T-cell (primary cell): ENCODE results near the gene STYXL2. TPM values are rescaled to one million over a fixed set of nuclear protein-coding genes. Genes with fewer than 3 reads are reported as not detected.

Source experiments
- ATAC-seq, 4 experiments: fragments of 200-7000 bp in 3 of 4; fragments of 150-1000 bp in 1 of 4; cut with Tn5 transposase; replicated peaks in 1 of 4; 1 replicate in 3 of 4; 2 replicates in 1 of 4; pipeline ENCODE4 v1.10.0; 2021; ENCODE audit warnings: moderate library complexity in 3 of 4, mild to moderate bottlenecking in 2 of 4, moderate number of reproducible peaks in 1 of 4
- CTCF ChIA-PET, 2 donors: fragments of 300-600 bp; sonication (Branson Sonifier 250); formaldehyde crosslinking; loops; one replicate each; lab custom pipeline; 2022; ENCODE audit warnings: antibody characterized with exemption in 2 of 2; lab: Charles Lee
- POLR2A ChIA-PET, 2 donors: fragments of 300-600 bp; sonication (Branson Sonifier 250); formaldehyde crosslinking; loops; one replicate each; lab custom pipeline; 2022; ENCODE audit warnings: antibody characterized with exemption in 2 of 2; lab: Charles Lee
- DNase-seq, 35 experiments: peaks; one replicate each; pipeline versions ENCODE4 v3.0.0 to v3.0.0-alpha.2; 2013 to 2023
- H3K27ac ChIP-seq: one replicate; pipeline ENCODE4 v1.5.1; 2013; ENCODE audit warnings: low read length
- H3K27me3 ChIP-seq, 2 experiments: replicated peaks in 1 of 2; 1 replicate in 1 of 2; 2 replicates in 1 of 2; pipeline versions ENCODE4 v1.6.1 to v1.7.0; 2013; ENCODE audit warnings: low read length in 1 of 2, mixed read lengths in 1 of 2; ENCODE audit not compliant: control insufficient read depth in 2 of 2, insufficient read depth in 2 of 2; ENCODE audit errors: extremely low read depth in 1 of 2
- H3K36me3 ChIP-seq, 2 donors: 1 replicate in 1 of 2; 2 replicates in 1 of 2; pipeline versions ENCODE4 v1.6.1 to v1.7.0; 2013; ENCODE audit warnings: low read length in 1 of 2; ENCODE audit not compliant: control insufficient read depth in 2 of 2, insufficient read depth in 1 of 2; ENCODE audit errors: extremely low read depth in 1 of 2
- H3K4me1 ChIP-seq, 2 experiments: 1 replicate in 1 of 2; 2 replicates in 1 of 2; pipeline versions ENCODE4 v1.6.1 to v1.7.0; 2013; ENCODE audit warnings: low read length in 2 of 2, mixed read lengths in 1 of 2; ENCODE audit not compliant: insufficient read depth in 2 of 2, control insufficient read depth in 1 of 2; ENCODE audit errors: extremely low read depth in 1 of 2
- H3K4me3 ChIP-seq, 2 donors: 1 replicate in 1 of 2; 2 replicates in 1 of 2; pipeline versions ENCODE4 v1.5.1 to v1.7.0; 2013; ENCODE audit warnings: mild to moderate bottlenecking in 2 of 2, low read length in 1 of 2, moderate library complexity in 1 of 2; ENCODE audit not compliant: control insufficient read depth in 1 of 2; ENCODE audit errors: extremely low read depth in 1 of 2
- H3K9me3 ChIP-seq: 2 replicates; pipeline ENCODE4 v1.7.0; 2013
- H3K27ac Mint-ChIP-seq, 2 donors: one replicate each; pipeline ENCODE4 v1.8.0; 2020 to 2021; ENCODE audit warnings: mild to moderate bottlenecking in 2 of 2, mixed read lengths in 2 of 2
- H3K27me3 Mint-ChIP-seq, 2 donors: one replicate each; pipeline ENCODE4 v1.8.0; 2021 to 2022; ENCODE audit warnings: mixed read lengths in 2 of 2
- H3K36me3 Mint-ChIP-seq: one replicate; pipeline ENCODE4 v1.8.0; 2021; ENCODE audit warnings: mixed read lengths
- H3K4me1 Mint-ChIP-seq, 3 donors: one replicate each; pipeline ENCODE4 v1.8.0; 2020 to 2022; ENCODE audit warnings: mixed read lengths in 3 of 3, mild to moderate bottlenecking in 1 of 3
- H3K4me3 Mint-ChIP-seq, 3 donors: one replicate each; pipeline ENCODE4 v1.8.0; 2020 to 2022; ENCODE audit warnings: mild to moderate bottlenecking in 3 of 3, mixed read lengths in 3 of 3, moderate library complexity in 3 of 3
- H3K9me3 Mint-ChIP-seq, 3 donors: one replicate each; pipeline ENCODE4 v1.8.0; 2020 to 2022; ENCODE audit warnings: mixed read lengths in 3 of 3
- WGBS: methylation state at CpG from one replicate; pipeline ENCODE4 v1.1.5; 2013; ENCODE audit warnings: missing lambda C conversion rate; ENCODE audit not compliant: insufficient coverage; 5-methylcytosine and 5-hydroxymethylcytosine counted together
- total RNA-seq, 35 experiments: library from RNA in 6 of 35; stranded (reverse) in 6 of 35; fragments of 120-200 nt in 1 of 35; gene quantifications; one replicate each; pipeline versions ENCODE4 v1.2.1 to v1.2.4 and lab custom pipeline; 2013 to 2026

Gene STYXL2
- total RNA-seq, 5 donors from 2014 or later (not counting 1 experiment from before 2014, with no cell fraction given), result not detected

GRCh38 chr1:167107456-167107855, 13.6 kb downstream of the STYXL2 start:
- H3K36me3 Mint-ChIP-seq, result peaks cover 3% of the 10 kb centered on the region
- Histone ChIP-seq H3K36me3 (no peaks in the 10 kb centered on the region), H3K27ac (no peak overlapping the region), H3K27me3 (no peaks in the 10 kb centered on the region), H3K4me1 (peaks cover 22 to 29% of the 10 kb centered on the region in 2 experiments), H3K4me3 (no peak overlapping the region), H3K9me3 (no peaks in the 10 kb centered on the region)
- peaks cover 0 to 1% of the 10 kb centered on the region in 2 donors for H3K27me3 Mint-ChIP-seq
- CTCF ChIA-PET, result no interaction called here
- peaks cover 57 to 72% (median 70%) of the 10 kb centered on the region in 3 donors for H3K4me1 Mint-ChIP-seq
- H3K27ac Mint-ChIP-seq, result no peak overlapping the region
- ATAC-seq, result no peak
- no peak overlapping the region for H3K4me3 Mint-ChIP-seq
- POLR2A ChIA-PET, result no interaction called here
- peaks cover 0 to 19% (median 13%) of the 10 kb centered on the region in 3 donors for H3K9me3 Mint-ChIP-seq
- DNase-seq, result no peak

- H3K36me3 ChIP-seq, result no peaks in the 10 kb centered on the region
- no peak overlapping the region for H3K27ac ChIP-seq
- ATAC-seq (peak in 1 of 4 experiments; percentile 52), DNase-seq (peak in 1 of 35 experiments; percentile 13)
- no peak overlapping the region for H3K4me3 ChIP-seq
- 93% methylated on average over 1 of the region's 2 CpGs for WGBS
- Mint-ChIP-seq H3K4me1 (peaks cover 45 to 69% (median 63%) of the 10 kb centered on the region in 3 donors), H3K4me3 (peak overlapping the region in 1 of 3 donors; percentile 47), H3K9me3 (peaks cover 0 to 19% (median 13%) of the 10 kb centered on the region in 3 donors), H3K27me3 (peaks cover 0 to 1% of the 10 kb centered on the region in 2 donors), H3K27ac (peak overlapping the region; percentile 76 to 85), H3K36me3 (peaks cover 3% of the 10 kb centered on the region)
- H3K9me3 ChIP-seq, result no peaks in the 10 kb centered on the region
- H3K4me1 ChIP-seq, result peaks cover 22 to 25% of the 10 kb centered on the region in 2 experiments
- ChIA-PET CTCF (interaction anchor here (0.6 to 1.6 kb wide), 4 partner anchors 21 to 166 kb away, joined by 3 to 4 read pairs (median 4); no protein-coding TSS in a partner anchor), POLR2A (interaction anchor here in 1 of 2 donors (0.5 kb wide), 1 partner anchor 21 kb away, joined by 3 read pairs; no protein-coding TSS in a partner anchor)
- H3K27me3 ChIP-seq, result no peaks in the 10 kb centered on the region
Measured at GRCh38 chr1:167109125-167109524, 15.2 kb downstream of the STYXL2 start.

- H3K4me3 ChIP-seq, result no peak overlapping the region
- POLR2A ChIA-PET, result no interaction called here
- H3K36me3 Mint-ChIP-seq, result peaks cover 3% of the 10 kb centered on the region
Measured at GRCh38 chr1:167110586-167110985, 16.7 kb downstream of the STYXL2 start.

DNA sequence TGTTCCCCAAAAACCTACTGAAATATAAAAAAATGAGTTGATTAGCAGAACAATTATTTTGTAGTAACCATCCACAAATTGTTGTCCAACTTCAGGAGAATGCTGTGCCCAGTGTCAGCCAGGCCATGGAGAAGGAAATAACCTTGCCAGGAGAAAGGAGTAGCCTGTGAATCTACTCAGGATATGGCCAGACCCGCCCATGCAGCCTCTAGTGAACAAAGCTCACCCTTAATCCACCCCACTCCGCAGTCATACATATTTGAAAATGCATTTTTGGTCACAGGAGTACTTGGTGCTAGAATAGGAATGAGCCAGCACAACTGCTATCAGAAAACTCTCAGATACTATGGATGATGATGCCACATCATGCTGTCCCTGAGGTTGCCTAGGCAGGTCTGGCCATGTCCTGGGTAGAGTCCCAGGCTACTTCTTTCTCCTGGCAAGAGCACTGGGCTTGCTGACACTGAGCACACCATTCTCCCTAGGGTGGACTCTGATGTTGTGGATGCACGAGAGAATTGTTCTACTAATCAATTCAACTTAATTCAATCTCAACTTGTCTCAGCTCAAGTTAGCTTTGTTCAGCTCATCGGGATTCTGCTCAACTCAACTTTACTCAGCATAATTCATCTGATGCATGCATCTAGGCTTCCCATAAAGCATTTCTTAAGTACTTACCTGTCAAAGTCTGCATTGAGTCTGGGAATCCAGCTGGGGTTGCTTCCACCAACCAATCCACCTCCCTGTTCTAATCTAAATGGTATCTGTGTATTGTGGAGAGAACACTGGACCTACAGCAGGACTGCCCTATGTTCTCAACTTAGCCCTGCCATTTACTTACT, 18.2 kb downstream of the STYXL2 start:
- Histone ChIP-seq H3K9me3 (no peaks in the 10 kb centered on the region), H3K27ac (no peak overlapping the region), H3K4me1 (peaks cover 16 to 18% of the 10 kb centered on the region in 2 experiments), H3K4me3 (no peak overlapping the region), H3K27me3 (no peaks in the 10 kb centered on the region), H3K36me3 (no peaks in the 10 kb centered on the region)
- Mint-ChIP-seq H3K9me3 (peaks cover 0 to 19% (median 13%) of the 10 kb centered on the region in 3 donors), H3K27ac (peak overlapping the region in 1 of 2 donors; percentile 9), H3K4me1 (peaks cover 35 to 50% (median 46%) of the 10 kb centered on the region in 3 donors), H3K36me3 (peaks cover 3% of the 10 kb centered on the region), H3K4me3 (no peak overlapping the region), H3K27me3 (no peaks in the 10 kb centered on the region)
- ATAC-seq, result no peak
- no peak for DNase-seq
- 70% methylated on average over 1 of the region's 4 CpGs for WGBS
- ChIA-PET POLR2A (interaction anchor here in 1 of 2 donors (0.6 kb wide), 1 partner anchor 19 kb away, joined by 3 read pairs; no protein-coding TSS in a partner anchor), CTCF (no interaction called here)

More at GRCh38 chr1:167110586-167110985, 16.7 kb downstream of the STYXL2 start:
- Histone ChIP-seq H3K36me3 (no peaks in the 10 kb centered on the region), H3K4me1 (peaks cover 16 to 18% of the 10 kb centered on the region in 2 experiments), H3K9me3 (no peaks in the 10 kb centered on the region), H3K27ac (no peak overlapping the region), H3K27me3 (no peaks in the 10 kb centered on the region)
- Mint-ChIP-seq H3K9me3 (peaks cover 0 to 19% (median 13%) of the 10 kb centered on the region in 3 donors), H3K4me1 (peaks cover 35 to 54% (median 49%) of the 10 kb centered on the region in 3 donors), H3K27ac (peak overlapping the region; percentile 79 to 85), H3K4me3 (peak overlapping the region in 1 of 3 donors; percentile 40), H3K27me3 (no peaks in the 10 kb centered on the region)
- peak; percentile 40 to 98 (median 80) for ATAC-seq
- CTCF ChIA-PET, result interaction anchor here in 1 of 2 donors (0.6 kb wide), 1 partner anchor 152 kb away, joined by 4 read pairs; no protein-coding TSS in a partner anchor
- peak in 15 of 35 experiments; percentile 10 to 53 (median 25) for DNase-seq
- 28% methylated on average over 3 of the region's 3 CpGs for WGBS

DNA sequence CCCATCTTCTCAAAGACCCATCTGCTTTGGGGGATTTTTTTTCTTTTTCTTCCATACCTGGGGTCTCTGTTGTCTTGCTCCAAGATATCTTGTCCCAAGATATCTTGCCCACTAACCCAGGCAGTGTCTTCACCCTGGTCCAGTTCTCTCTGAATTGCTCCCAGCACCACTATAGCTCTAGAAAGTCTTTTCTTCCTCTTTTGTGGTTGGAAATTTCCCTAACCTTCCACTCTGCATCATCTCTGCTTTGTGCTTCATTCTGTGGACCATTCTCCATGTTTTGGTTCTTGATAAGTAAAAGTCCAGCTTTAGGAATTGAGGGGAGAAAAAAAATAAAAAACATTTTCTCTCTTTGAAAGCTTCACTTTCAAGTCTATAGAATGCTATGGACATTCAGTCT, 20.9 kb downstream of the STYXL2 start:
- POLR2A ChIA-PET, result no interaction called here

DNA sequence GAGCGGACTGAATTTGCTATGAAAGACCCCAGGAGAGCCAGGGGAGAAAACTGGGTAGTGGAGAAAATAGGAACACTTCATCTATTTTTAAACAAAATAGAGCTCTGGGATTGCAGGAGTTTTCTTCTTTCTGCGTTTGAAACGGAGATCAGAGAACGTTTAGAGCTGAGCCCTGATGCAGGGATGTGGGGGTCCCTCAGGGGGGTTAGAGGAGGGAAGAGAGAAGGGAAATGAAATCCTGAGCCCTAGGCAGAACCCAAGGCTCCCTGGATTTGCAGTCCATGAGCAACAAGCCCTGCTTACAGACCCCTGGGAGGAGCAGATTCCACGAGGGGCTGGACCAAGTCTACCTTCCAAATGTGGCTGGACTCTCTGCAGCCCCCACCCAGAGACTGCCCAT, 21.8 kb downstream of the STYXL2 start:
- Mint-ChIP-seq H3K4me3 (no peak overlapping the region), H3K4me1 (peaks cover 8 to 16% (median 16%) of the 10 kb centered on the region in 3 donors), H3K36me3 (no peaks in the 10 kb centered on the region), H3K9me3 (peaks cover 0 to 10% (median 6%) of the 10 kb centered on the region in 3 donors), H3K27ac (no peak overlapping the region), H3K27me3 (no peaks in the 10 kb centered on the region)
- CTCF ChIA-PET, result interaction anchor here in 1 of 2 donors (0.7 kb wide), 1 partner anchor 644 kb away, joined by 3 read pairs; no protein-coding TSS in a partner anchor
- no peaks in the 10 kb centered on the region for H3K36me3 ChIP-seq
- no peaks in the 10 kb centered on the region for H3K9me3 ChIP-seq
- ATAC-seq, result no peak
- H3K27ac ChIP-seq, result no peak overlapping the region
- POLR2A ChIA-PET, result interaction anchor here in 1 of 2 donors (0.7 kb wide), 1 partner anchor 25 kb away, joined by 3 read pairs; the partner anchor contains the start of gene GPA33
- H3K4me1 ChIP-seq, result peaks cover 0 to 2% of the 10 kb centered on the region in 2 experiments
- WGBS, result 82% methylated on average over 3 of the region's 5 CpGs
- peaks cover 0 to 5% of the 10 kb centered on the region in 2 experiments for H3K27me3 ChIP-seq
- DNase-seq, result no peak
- no peak overlapping the region for H3K4me3 ChIP-seq

More for the DNA sequence above, 20.9 kb downstream of the STYXL2 start:
- Histone ChIP-seq H3K4me1 (peaks cover 6 to 7% of the 10 kb centered on the region in 2 experiments), H3K27ac (no peak overlapping the region), H3K9me3 (no peaks in the 10 kb centered on the region), H3K4me3 (no peak overlapping the region), H3K27me3 (peaks cover 0 to 5% of the 10 kb centered on the region in 2 experiments), H3K36me3 (no peaks in the 10 kb centered on the region)
- H3K27ac Mint-ChIP-seq, result peak overlapping the region in 1 of 2 donors; percentile 35
- DNase-seq (no peak), ATAC-seq (no peak)
- H3K4me1 Mint-ChIP-seq, result peaks cover 17 to 26% (median 26%) of the 10 kb centered on the region in 3 donors
- peaks cover 3% of the 10 kb centered on the region for H3K36me3 Mint-ChIP-seq
- peaks cover 0 to 19% (median 13%) of the 10 kb centered on the region in 3 donors for H3K9me3 Mint-ChIP-seq
- no peak overlapping the region for H3K4me3 Mint-ChIP-seq
- H3K27me3 Mint-ChIP-seq, result no peaks in the 10 kb centered on the region
- CTCF ChIA-PET, result interaction anchor here in 1 of 2 donors (0.6 kb wide), 1 partner anchor 30 kb away, joined by 3 read pairs; no protein-coding TSS in a partner anchor
